ENCODE results near the gene IL1RAP. TPM values are rescaled to one million over a fixed set of nuclear protein-coding genes. Genes with fewer than 3 reads are reported as not detected.

The IL1RAP gene
- total and polyA plus RNA-seq, 2 experiments from 2014 or later, result 3.2 to 8.9 TPM

- TF ChIP-seq CTCF (IDR thresholded peaks at IDR 0.05; ENCODE audit: low read depth, low read length), result no peak
- Histone ChIP-seq H3K27ac (no peak overlapping the region), H3K4me1 (ENCODE audit: low read depth) (peaks cover 17% of the 10 kb centered on the region), H3K36me3 (no peaks in the 10 kb centered on the region), H3K4me3 (no peak overlapping the region), H3K27me3 (no peaks in the 10 kb centered on the region), H3K9me3 (ENCODE audit: low read depth) (no peaks in the 10 kb centered on the region)
- DNase-seq (ENCODE audit: low read depth in 1 of 2, low spot score in 1 of 2), result no peak
These were observed 26.8 kb upstream of the IL1RAP start for GRCh38 chr3:190486908-190487607.

GRCh38 chr3:190491533-190492054 is 22.3 kb upstream of the IL1RAP start:
- no peaks in the 10 kb centered on the region for H3K36me3 ChIP-seq
- peak in 1 of 2 donors; percentile 36 for DNase-seq (ENCODE audit: low read depth in 1 of 2, low spot score in 1 of 2)
- H3K27ac ChIP-seq, result peak overlapping the region; percentile 18
- H3K4me3 ChIP-seq, result no peak overlapping the region
- peaks cover 22% of the 10 kb centered on the region for H3K4me1 ChIP-seq (ENCODE audit: low read depth)
- no peak for TF ChIP-seq CTCF (IDR thresholded peaks at IDR 0.05; ENCODE audit: low read depth, low read length)
- H3K27me3 ChIP-seq, result no peaks in the 10 kb centered on the region
- no peaks in the 10 kb centered on the region for H3K9me3 ChIP-seq (ENCODE audit: low read depth)

GRCh38 chr3:190492129-190492528 is 21.8 kb upstream of the IL1RAP start:
- TF ChIP-seq CTCF (IDR thresholded peaks at IDR 0.05; ENCODE audit: low read depth, low read length), result no peak
- DNase-seq (ENCODE audit: low read depth in 1 of 2, low spot score in 1 of 2), result no peak
- H3K27ac ChIP-seq, result peak overlapping the region; percentile 18
- H3K9me3 ChIP-seq (ENCODE audit: low read depth), result no peaks in the 10 kb centered on the region
- H3K4me3 ChIP-seq, result no peak overlapping the region
- no peaks in the 10 kb centered on the region for H3K27me3 ChIP-seq
- H3K36me3 ChIP-seq, result no peaks in the 10 kb centered on the region
- H3K4me1 ChIP-seq (ENCODE audit: low read depth), result peaks cover 19% of the 10 kb centered on the region

- peaks cover 16% of the 10 kb centered on the region for H3K4me1 ChIP-seq (ENCODE audit: low read depth)
- H3K9me3 ChIP-seq (ENCODE audit: low read depth), result no peaks in the 10 kb centered on the region
- DNase-seq (ENCODE audit: low read depth in 1 of 2, low spot score in 1 of 2), result no peak
- TF ChIP-seq CTCF (IDR thresholded peaks at IDR 0.05; ENCODE audit: low read depth, low read length), result no peak
- H3K4me3 ChIP-seq, result no peak overlapping the region
- no peaks in the 10 kb centered on the region for H3K36me3 ChIP-seq
- no peaks in the 10 kb centered on the region for H3K27me3 ChIP-seq
- H3K27ac ChIP-seq, result no peak overlapping the region
These were observed 20.9 kb upstream of the IL1RAP start for GRCh38 chr3:190492966-190493365.

- Histone ChIP-seq H3K27me3 (no peaks in the 10 kb centered on the region), H3K4me3 (no peak overlapping the region), H3K36me3 (no peaks in the 10 kb centered on the region), H3K27ac (no peak overlapping the region), H3K9me3 (ENCODE audit: low read depth) (no peaks in the 10 kb centered on the region), H3K4me1 (ENCODE audit: low read depth) (peaks cover 16% of the 10 kb centered on the region)
- DNase-seq (ENCODE audit: low read depth in 1 of 2, low spot score in 1 of 2), result no peak
- no peak for TF ChIP-seq CTCF (IDR thresholded peaks at IDR 0.05; ENCODE audit: low read depth, low read length)
These were observed 19.0 kb upstream of the IL1RAP start for GRCh38 chr3:190494907-190495306.

All from cardiac muscle cell (in vitro differentiated cells and primary cell).